ENCODE results near the gene LGI4. TPM values are rescaled to one million over a fixed set of nuclear protein-coding genes. Genes with fewer than 3 reads are reported as not detected.

Gene LGI4
- total RNA-seq, 1 experiment from 2014 or later = 0.32 TPM

DNA sequence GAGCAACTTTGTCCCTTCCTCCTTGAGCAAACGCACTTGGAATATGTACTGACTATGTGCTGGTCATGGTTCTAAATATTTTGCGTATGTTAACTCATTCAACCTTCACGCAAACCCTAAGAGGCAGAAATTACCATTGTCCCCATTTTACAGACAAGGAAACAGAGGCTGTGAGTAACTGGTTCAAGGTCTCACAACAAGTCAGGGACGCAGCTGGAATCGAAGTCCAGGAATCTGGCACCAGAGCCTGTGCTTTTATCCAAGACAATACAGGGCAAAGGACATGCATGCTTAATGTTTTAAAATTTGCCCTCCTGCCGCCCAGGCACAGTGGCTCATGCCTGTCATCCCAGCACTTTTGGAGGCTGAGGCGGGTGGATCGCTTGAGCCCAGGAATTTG is 24.7 kb upstream of the LGI4 start:
- H3K9me3 ChIP-seq (ENCODE audit: control insufficient read depth in 1 of 2, insufficient read depth in 1 of 2, low read depth in 1 of 2, low read length in 2 of 2) = peaks cover 0 to 4% of the 10 kb centered on the region in 2 experiments; a peak in 1 of 4 replicates
- H3K4me1 ChIP-seq (ENCODE audit: control insufficient read depth in 1 of 2, insufficient read depth in 2 of 2, low read length in 2 of 2) = peaks cover 28 to 50% of the 10 kb centered on the region in 2 experiments
- H4K20me1 ChIP-seq (ENCODE audit: insufficient read depth) = no peaks in the 10 kb centered on the region
- H2AFZ ChIP-seq (ENCODE audit: low read depth, low read length, poor library complexity, severe bottlenecking) = no peak overlapping the region
- H3K27ac ChIP-seq (ENCODE audit: low read depth, low read length) = no peak overlapping the region
- TF ChIP-seq SP1 (IDR thresholded peaks at IDR 0.05; ENCODE audit: low read depth) (no peak), EZH2phosphoT487 (IDR thresholded peaks at IDR 0.05; ENCODE audit: borderline replicate concordance) (no peak), TCF7L2 (IDR thresholded peaks at IDR 0.05; ENCODE audit: borderline replicate concordance, extremely low read depth, insufficient read depth, insufficient read length) (no peak), EGR1 (IDR thresholded peaks at IDR 0.05; ENCODE audit: low read depth) (no peak), CBX3 (IDR thresholded peaks at IDR 0.05; ENCODE audit: low read depth) (no peak), ELF1 (IDR thresholded peaks at IDR 0.05; ENCODE audit: borderline replicate concordance, low read depth) (no peak), POLR2AphosphoS5 (IDR thresholded peaks at IDR 0.05; ENCODE audit: low read depth, low read length) (no peak), ZFX (IDR thresholded peaks at IDR 0.05) (no peak), SIN3A (IDR thresholded peaks at IDR 0.05; ENCODE audit: low read depth) (no peak), ZNF274 (IDR thresholded peaks at IDR 0.05; ENCODE audit: low read depth, low read length) (no peak), EZH2 (IDR thresholded peaks at IDR 0.05) (no peak), YY1 (IDR thresholded peaks at IDR 0.05; ENCODE audit: extremely low read depth, insufficient replicate concordance, low read depth, low read length) (no peak)
- TF ChIP-seq, protein P1, sequence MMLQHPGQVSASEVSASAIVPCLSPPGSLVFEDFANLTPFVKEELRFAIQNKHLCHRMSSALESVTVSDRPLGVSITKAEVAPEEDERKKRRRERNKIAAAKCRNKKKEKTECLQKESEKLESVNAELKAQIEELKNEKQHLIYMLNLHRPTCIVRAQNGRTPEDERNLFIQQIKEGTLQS (IDR thresholded peaks at IDR 0.05) = no peak
- TF ChIP-seq, protein P2, sequence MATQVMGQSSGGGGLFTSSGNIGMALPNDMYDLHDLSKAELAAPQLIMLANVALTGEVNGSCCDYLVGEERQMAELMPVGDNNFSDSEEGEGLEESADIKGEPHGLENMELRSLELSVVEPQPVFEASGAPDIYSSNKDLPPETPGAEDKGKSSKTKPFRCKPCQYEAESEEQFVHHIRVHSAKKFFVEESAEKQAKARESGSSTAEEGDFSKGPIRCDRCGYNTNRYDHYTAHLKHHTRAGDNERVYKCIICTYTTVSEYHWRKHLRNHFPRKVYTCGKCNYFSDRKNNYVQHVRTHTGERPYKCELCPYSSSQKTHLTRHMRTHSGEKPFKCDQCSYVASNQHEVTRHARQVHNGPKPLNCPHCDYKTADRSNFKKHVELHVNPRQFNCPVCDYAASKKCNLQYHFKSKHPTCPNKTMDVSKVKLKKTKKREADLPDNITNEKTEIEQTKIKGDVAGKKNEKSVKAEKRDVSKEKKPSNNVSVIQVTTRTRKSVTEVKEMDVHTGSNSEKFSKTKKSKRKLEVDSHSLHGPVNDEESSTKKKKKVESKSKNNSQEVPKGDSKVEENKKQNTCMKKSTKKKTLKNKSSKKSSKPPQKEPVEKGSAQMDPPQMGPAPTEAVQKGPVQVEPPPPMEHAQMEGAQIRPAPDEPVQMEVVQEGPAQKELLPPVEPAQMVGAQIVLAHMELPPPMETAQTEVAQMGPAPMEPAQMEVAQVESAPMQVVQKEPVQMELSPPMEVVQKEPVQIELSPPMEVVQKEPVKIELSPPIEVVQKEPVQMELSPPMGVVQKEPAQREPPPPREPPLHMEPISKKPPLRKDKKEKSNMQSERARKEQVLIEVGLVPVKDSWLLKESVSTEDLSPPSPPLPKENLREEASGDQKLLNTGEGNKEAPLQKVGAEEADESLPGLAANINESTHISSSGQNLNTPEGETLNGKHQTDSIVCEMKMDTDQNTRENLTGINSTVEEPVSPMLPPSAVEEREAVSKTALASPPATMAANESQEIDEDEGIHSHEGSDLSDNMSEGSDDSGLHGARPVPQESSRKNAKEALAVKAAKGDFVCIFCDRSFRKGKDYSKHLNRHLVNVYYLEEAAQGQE (IDR thresholded peaks at IDR 0.05; ENCODE audit: low read depth) = no peak
- TF ChIP-seq, protein P3, sequence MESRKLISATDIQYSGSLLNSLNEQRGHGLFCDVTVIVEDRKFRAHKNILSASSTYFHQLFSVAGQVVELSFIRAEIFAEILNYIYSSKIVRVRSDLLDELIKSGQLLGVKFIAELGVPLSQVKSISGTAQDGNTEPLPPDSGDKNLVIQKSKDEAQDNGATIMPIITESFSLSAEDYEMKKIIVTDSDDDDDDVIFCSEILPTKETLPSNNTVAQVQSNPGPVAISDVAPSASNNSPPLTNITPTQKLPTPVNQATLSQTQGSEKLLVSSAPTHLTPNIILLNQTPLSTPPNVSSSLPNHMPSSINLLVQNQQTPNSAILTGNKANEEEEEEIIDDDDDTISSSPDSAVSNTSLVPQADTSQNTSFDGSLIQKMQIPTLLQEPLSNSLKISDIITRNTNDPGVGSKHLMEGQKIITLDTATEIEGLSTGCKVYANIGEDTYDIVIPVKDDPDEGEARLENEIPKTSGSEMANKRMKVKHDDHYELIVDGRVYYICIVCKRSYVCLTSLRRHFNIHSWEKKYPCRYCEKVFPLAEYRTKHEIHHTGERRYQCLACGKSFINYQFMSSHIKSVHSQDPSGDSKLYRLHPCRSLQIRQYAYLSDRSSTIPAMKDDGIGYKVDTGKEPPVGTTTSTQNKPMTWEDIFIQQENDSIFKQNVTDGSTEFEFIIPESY (IDR thresholded peaks at IDR 0.05; ENCODE audit: extremely low read depth, insufficient replicate concordance, low read length) = no peak
- TF ChIP-seq, protein P4, sequence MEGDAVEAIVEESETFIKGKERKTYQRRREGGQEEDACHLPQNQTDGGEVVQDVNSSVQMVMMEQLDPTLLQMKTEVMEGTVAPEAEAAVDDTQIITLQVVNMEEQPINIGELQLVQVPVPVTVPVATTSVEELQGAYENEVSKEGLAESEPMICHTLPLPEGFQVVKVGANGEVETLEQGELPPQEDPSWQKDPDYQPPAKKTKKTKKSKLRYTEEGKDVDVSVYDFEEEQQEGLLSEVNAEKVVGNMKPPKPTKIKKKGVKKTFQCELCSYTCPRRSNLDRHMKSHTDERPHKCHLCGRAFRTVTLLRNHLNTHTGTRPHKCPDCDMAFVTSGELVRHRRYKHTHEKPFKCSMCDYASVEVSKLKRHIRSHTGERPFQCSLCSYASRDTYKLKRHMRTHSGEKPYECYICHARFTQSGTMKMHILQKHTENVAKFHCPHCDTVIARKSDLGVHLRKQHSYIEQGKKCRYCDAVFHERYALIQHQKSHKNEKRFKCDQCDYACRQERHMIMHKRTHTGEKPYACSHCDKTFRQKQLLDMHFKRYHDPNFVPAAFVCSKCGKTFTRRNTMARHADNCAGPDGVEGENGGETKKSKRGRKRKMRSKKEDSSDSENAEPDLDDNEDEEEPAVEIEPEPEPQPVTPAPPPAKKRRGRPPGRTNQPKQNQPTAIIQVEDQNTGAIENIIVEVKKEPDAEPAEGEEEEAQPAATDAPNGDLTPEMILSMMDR (IDR thresholded peaks at IDR 0.05 in 2 of 3, conservative IDR thresholded peaks at IDR 0.05 in 1 of 3; ENCODE audit: borderline replicate concordance in 1 of 3, insufficient read depth in 1 of 3, low read depth in 2 of 3, low read length in 2 of 3) = no peak
- TF ChIP-seq, protein P5, sequence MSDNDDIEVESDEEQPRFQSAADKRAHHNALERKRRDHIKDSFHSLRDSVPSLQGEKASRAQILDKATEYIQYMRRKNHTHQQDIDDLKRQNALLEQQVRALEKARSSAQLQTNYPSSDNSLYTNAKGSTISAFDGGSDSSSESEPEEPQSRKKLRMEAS (IDR thresholded peaks at IDR 0.05) = no peak
- POLR2A ChIA-PET = no interaction called here
- no peaks in the 10 kb centered on the region for H3K27me3 ChIP-seq (ENCODE audit: insufficient read depth, low read length)
- CTCF ChIA-PET = no interaction called here
- peaks cover 27% of the 10 kb centered on the region; the same call in 1 of the 2 replicates for H3K79me2 ChIP-seq (ENCODE audit: insufficient read depth, low read length)
- no peak overlapping the region for H3K4me2 ChIP-seq (ENCODE audit: low read length)
- H3K4me3 ChIP-seq (replicated peaks in 1 of 2; ENCODE audit: low read depth in 1 of 2, low read length in 2 of 2) = no peak overlapping the region
- RAD21 ChIA-PET (ENCODE audit: low non-redundant PET in 1 of 2, low total read pairs in 2 of 2, uncharacterized antibody in 2 of 2, unreplicated experiment in 2 of 2) = no interaction called here
- H3K9ac ChIP-seq (ENCODE audit: low read length) = no peak overlapping the region
- intact Hi-C loops (cut with micrococcal nuclease) = loop anchor here (5.0 kb wide), 1 partner anchor 88 kb away; the partner anchor contains the start of gene LSR
- H3K36me3 ChIP-seq (ENCODE audit: control insufficient read depth in 1 of 2, insufficient read depth in 2 of 2, low read length in 2 of 2) = peaks cover 13 to 58% of the 10 kb centered on the region in 2 experiments
- no peaks in the 10 kb centered on the region for H3K9me2 ChIP-seq (ENCODE audit: insufficient read depth)
- DNase-seq (ENCODE audit: low read depth, low spot score) (no peak), ATAC-seq (no peak)
- no TSS peak for BruUV-seq (replicated peaks)
